LoVo (cell line): ENCODE data around the gene XRCC4.

Experiments used
- DNase-seq: peaks from one replicate; pipeline ENCODE4 v3.0.0-alpha.2; 2016; ENCODE audit warnings: low spot score

Gene XRCC4

DNA sequence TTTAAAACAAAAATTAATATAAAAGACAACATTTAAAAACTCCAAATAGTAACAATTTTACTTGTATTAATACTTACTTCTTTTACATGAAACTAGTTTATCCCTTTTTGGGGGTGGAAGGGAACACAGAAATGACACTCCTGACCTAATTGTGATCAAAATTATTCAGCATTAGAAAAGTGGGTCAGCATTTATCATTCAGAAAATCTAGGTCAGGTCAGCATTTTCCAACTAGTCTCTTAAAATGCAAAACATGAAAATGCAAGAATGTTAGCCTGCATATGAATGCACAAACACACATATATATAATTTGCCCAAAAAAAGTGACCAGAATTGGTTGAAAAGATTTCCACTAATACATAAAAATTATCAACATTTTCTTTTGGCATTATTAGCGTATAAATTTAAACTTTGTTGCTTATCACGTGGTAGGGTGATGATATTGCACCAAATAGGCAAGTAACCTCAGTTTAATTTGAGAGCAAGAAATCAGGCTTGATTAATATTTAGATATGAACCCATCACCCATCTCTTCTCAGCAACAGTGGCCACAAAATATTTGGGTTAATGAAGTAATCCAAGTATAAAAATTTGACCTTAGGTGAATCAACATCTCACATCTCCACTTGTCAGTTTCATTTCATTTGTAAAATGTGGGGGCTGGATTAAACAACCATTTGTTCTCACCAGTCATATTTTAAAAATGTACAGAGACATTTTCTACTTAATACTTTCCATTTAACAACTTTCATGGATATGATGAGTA is 5.9 kb upstream of the XRCC4 start:
- no peak for DNase-seq

DNA sequence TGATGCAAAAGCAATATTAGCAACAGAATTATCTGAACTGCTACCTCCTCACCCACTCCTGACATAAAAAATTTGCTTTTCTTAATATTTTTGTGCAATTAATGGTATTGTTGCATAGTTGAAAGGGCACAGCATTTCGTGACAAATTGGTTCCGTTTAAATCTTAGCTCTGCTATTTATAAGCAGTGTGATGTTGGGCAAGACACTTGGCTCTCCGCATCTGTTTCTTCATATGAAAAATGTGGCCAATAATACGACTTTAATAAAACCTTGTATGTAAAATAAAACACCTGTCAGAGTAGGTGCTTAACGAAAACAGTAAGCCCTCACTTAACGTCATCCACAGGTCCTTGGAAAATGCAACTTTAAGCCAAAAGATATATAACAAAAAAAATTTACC is 4.4 kb upstream of the XRCC4 start:
- DNase-seq: no peak

DNA sequence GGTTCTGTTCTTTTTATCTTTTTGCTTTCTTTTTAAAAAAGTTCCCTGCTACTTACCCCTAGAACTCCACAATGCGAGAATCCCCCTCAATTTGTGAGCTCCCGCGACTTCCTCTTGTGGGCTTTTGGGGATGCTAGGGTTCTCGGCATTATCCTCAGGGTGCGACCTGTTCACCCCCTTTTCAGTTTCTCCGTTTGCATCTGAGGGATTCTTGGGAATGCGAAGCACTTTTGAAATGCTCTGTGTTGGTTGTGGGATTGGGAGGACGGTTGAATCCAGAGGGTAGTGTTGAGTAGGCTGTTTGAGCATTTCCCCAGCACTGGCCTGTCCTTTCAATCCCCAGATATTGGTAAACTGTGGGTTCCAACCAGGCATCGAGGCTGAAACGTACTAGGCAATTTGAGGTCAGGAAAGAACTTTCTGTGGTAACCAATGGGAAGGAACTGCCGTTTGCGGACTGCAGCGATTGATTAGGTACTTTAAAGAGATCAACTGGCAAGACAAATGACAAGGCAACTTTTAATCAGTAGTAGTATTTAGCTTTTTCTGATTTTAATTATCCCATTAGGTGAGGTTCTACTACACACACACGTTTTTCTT is 415 bp downstream of the XRCC4 start:
- DNase-seq: no peak

DNA sequence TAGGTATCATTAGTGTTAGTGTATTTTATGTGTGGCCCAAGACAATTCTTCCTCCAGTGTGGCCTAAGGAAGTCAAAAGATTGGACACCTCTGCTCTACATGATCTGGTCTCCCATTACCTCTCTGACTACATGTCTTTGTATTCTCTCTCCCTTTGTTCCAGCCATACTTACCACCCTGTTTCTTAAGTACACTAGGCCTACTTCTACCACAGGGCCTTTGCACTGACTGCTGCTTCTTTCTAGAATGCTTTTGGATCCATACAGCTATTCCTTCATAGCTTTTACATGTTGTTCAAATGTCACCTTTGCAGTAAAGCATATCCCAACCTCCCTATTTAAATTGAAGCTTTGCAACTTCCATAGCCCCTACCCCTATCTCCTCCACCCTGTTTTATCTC is 5.4 kb downstream of the XRCC4 start:
- no peak for DNase-seq

DNA sequence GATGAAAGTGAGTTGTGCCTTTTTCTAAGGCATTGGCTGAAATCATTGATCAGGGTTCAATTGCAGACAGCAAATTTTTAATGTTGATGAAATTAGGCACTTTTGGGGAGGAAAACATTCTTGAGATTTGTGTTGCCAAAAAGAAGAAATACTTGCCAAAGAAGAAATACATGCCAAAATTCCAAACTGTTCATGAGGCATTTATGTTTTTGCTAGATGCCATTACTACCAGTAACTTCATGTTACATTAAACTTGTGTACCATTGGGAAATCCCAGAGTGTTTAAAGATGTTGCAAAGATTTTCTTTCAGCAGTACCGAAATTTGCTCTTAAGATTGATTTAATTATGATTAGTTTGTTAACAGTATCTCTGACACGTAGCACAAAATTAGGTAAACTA is 7.0 kb downstream of the XRCC4 start:
- DNase-seq: no peak

DNA sequence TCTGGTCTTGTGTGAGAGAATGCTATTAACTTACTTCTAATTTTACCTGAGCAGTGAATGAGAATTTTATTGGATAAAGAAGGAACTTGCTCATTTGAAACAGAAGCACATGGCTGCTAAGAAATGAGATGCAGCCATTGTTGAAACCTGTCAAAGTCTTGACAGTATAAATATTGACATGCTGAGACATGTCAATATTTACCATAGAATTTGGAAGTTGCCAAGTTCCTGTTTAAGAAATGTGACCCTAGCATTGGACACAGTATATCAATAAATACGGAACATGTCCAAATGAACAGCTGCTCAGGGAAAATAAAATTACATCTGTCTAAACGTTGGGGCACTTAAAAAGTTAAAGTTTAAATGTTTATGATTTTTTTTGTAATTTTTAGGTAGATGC is 7.8 kb downstream of the XRCC4 start:
- no peak for DNase-seq

DNA sequence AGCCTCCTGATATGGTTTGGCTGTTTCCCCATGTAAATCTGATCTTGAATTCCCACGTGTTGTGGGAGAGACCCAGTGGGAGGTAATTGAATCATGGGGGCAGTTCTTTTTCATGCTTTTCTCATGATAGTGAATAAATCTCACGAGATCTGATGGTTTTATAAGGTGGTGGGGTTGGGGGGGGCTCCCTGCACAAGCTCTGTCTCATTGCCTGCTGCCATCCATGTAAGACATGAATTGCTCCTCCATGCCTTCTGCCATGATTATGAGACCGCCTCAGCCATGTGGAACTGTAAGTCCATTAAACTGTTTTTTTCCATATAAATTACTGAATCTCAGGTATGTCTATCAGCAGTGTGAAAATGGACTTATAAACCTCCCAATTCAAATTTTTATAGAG is 12.8 kb downstream of the XRCC4 start:
- DNase-seq: no peak

DNA sequence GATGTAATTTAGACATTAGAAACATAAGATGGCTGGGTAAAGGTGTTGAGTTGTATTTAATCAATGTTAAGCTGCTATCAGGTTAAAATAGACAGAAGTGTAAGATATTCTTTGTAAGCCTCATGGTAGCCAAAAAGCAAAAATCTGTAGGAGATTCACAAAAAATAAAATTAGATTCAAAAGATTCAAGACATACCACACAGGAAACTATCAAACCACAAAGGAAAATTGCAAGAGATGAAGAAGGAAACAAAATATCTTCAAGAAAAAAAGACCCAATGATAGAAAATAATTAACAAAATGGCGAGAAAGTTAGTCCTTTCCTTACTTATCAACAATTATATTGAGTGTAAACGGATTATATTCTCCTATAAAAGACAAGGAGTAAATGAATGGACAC is 15.3 kb downstream of the XRCC4 start:
- DNase-seq: no peak

DNA sequence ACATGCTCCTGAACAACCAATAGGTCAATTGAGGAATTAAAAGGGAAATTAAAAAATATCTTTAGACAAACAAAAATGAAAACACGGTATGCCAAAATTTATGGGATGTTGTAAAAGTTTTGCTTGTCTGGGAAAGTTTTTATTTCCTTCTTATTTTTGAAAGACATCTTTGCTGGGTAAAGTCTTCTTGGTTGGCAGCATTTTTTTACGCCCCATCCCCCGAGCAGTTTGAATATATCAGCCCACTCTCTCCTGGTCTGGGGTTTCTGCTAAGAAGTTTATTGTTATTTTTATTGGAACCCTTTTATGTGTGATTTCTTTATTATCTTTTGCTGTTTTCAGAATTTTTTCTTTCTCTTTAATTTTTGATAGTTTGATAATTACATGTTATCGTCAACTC is 16.3 kb downstream of the XRCC4 start:
- DNase-seq: no peak

DNA sequence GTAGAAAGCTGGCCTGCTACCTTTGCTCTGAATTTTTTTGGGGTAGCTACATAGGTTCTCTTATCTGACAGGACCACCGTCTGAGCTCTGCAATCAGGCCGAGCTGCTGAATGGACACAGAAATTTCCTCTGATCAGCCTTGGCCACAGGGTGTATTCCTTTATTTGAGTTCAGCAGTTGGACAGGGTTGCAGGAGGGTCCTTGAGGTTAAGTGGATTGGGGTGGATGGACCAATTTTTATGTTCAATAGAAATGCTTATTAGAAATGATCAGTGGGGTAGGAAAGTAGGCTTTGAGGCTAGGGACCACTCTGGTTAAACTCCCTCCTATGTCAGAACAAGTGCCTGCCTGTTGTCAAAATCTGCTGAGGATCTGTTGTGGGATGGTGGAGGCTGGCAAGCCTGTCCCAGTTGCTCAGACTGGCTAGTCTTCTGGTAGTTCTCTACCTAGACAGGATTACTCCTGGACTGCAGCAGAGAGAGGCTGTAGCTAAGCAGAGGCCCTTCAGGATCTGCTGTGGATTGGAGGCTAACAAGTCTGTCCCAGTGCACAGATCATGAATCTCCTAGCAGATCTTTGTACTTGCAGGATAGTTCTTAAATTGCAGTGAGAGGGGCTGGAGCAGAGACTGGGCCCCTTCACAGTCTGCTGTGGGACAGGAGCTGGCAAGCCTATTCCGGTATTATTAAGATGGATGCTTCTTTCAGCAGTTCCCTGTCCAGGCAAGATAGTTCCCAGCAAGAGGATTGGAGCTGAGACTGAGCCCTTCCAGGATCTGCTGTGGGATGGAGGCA is 18.0 kb downstream of the XRCC4 start:
- no peak for DNase-seq

DNA sequence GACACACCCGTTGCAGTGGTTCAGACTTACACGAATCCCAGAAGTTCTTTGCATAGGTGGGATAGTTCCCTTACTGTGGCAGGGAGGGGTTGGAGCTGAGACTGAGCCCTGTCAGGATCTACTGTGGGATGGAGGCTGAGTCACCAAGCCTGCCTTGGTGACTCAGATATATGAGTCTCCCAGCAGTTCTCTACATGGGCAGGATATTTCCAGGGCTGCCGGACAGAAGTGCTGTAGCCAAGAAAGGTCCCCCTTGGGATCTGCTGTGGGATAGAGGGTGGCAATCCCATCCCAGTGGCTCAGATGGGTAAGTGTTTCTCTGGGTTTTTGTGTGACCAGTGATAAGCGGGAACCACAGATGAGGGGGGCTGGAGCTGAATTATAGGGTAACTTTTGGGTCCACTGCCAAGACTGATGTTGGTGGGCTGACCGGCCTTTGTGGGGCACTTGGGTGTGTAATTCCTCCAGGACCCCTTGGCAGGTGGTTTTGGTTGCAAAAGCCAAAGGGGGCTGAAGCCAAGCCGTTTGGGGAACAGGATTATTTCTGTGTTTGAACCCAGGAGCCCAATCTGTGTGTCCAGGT is 18.7 kb downstream of the XRCC4 start:
- DNase-seq: peak; percentile 60

DNA sequence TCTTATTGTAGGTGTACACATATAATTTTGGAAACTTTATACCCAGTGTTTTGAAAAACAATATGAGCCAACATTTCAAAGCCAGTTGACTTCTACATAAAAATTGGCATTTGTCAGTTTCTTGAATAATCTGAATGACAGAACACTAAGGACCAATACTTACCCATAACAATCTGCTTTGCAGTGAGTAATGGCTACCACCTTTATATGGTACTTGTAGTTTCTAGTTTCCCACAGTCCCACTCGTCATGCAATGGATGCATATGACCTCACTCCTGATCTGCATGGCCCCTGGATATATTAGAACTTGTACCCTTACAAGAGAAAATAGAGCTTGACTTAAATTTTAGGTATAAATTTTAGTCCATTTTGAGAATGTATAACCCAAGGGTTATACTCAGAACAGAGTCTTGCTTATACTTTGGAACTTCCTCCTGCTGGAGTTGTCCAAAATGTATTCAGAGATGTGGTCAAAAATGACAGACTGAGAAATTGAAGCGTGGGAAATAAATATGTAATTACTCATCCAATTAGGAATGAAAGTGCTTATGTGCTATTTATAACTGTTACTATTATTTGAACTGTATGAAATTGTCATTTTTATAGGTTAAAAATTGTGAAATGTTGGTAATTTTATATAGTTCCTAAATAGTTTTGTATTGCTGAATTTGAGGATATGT is 19.5 kb downstream of the XRCC4 start:
- DNase-seq: no peak

DNA sequence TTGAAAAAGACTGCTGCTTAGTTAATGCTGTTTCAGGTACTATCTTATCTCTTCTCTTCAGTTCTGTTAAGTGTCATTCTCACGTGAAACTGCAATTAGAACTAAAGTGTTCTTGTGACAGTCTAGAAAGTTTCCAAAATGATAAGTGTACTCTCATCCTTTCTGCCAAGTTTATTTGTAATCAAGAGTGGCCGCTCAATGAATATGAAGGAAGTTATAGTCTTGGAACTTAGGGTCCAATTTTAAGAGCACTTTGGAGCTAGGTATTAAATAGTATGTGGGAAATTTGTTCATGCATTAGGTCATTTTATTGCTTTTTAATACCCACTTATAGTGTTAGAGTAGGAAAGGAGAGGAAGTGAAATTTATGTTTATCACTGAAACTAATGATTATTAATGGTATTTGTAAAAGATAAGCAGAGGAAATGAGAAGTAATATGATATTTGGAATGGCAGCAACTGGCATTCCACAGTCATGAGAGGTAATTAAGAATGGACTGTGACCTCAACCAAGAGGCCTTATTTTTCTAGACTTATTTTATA is 20.4 kb downstream of the XRCC4 start:
- no peak for DNase-seq

DNA sequence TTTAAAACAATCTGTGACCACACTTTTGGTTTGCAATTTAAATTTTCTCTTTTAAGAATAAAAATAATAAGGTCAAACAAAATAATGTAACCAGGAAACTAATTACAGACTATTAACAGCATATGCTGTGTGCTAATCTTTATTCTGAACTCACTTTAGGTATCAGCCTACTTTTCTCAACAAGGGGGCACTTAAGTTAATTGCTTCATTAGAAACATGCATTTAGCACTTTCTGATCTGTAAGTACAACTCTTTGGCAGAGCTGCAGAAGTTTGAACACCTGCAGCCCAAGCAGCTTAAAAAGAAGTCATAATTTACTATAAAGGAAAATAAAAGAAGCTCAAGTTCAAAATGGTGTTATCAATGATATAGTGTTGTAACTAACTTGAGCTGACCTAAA is 21.7 kb downstream of the XRCC4 start:
- no peak for DNase-seq

DNA sequence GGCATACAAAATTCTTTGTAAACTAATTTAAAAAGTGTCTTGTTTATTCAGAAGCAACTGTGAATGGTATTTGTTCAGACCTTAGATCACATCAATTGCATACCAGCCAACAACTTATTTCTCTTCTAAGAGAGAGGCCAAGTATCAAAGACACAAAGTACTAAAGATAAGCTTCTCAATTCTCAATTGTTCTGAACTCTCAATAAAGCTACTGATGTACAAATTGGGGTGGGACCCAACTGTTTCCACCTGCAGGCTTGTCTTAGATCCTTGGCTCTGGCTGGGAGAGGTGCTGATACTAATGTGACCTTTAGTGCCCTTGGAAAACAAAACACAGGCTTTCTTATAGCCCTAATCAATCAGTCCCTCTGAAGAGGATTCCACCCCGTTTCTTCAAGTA is 22.1 kb downstream of the XRCC4 start:
- no peak for DNase-seq

DNA sequence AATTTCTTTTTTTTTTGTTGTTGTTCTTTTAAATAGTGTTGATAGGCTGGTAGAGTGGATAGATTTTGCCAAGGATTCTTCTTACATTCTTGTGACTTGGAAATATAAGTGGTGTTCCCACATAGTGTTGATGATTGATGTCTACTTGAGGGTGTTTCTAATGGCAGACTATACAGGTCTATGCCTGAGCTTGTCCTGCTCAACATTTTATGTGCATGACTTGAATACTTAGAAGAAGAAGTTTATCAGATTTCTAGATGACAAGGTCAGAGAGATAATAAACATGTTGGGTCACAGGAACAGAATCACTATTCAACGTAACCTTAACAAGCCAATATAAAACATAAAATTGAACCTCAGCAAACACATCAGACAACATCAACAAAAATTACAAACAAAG is 24.2 kb downstream of the XRCC4 start:
- DNase-seq: no peak

DNA sequence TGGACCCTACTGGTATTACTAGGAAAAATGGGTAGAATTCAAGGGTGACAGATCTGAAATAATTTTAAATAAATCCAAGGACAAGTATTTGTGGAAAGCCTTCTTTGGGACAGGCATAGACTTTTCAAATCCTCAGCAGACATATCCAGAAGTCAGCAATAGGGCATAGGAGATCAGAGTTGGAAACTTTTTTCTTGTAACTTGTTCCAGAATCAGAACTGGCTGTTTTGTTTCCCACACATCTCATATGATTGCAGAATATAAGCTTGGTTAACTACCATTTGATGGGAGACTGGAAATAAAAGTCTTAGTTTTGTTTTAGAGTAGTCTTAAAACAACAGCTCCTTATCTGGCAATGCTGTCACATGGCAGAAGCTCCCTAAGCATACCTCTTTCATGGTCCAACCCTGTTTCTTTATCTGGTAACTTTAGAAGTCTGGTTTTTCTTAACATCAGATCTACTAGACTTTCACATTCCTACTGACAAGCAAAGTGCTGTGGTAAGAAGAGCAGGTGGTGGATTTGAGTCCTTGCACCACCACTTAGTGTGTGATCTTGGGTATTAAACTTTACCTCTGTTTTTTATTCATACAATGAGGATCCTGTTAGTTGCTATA is 25.1 kb downstream of the XRCC4 start:
- no peak for DNase-seq

DNA sequence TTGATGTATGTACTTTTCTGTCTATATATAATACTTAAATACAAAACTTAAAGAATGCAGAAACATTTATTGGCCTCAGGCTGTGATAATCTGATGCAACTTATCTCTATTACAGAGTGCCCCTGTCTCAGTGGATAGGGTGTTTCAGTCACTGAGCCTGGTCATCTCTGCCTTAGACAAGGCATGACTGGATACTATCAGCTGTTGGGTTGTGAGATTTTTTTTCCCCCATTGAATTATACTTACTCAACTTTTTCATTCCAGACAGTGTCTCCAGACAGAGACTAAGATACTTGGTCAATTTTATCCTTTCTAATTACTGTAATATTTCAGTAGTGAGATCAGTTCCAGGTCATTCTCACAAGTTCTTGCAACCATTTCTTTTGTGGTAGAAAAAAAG is 26.7 kb downstream of the XRCC4 start:
- DNase-seq: no peak

DNA sequence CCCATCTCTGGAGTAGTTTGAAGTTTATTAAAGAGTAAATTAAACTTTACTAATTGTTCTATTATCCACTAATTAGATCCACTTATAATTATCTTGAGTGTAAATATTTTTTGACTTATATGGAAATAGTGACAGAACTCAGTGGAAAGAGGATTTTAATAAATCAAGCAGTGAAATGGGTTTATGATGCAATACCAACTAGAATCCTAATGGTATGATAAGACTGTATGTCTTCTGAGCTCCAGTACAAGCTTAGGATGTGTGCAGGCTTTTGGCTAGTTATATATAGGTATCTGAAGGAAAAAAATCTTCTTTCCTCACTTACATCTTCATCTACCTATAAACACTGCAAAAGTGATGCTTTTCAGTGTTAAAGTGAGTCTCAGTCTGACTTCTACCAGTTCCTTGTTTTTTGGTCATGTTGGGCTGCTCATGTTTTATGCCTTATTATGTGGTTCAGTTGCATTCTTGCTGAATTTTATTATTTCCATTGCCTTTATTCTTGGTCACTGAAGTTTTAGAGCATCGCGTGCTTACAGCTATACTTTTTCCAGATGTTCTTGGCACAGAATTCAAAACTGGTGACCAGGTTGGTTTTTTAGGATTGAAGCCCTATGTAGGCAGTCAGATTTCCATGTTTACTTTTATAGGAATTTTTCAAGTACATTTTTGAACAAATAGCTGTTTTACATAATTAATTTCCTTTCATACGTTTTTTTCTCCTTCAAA is 30.5 kb downstream of the XRCC4 start:
- no peak for DNase-seq

DNA sequence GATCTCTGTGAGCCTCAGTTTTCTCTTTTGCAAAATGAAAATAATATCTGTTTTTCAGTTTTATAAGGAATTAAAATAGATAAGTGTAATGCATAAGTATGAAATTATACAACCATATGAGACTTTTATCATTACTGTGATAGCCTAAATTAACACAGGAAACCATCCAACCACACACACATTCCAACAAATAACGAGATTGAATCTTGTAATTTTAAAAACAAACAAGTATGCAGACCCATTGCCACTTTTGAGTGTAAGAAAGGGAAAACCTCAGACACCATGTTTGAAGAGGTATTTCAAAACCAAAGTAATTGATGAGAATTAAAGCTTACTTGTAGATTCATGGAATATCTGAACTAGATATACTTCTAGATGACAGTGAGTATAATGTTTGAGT is 32.0 kb downstream of the XRCC4 start:
- DNase-seq: no peak

DNA sequence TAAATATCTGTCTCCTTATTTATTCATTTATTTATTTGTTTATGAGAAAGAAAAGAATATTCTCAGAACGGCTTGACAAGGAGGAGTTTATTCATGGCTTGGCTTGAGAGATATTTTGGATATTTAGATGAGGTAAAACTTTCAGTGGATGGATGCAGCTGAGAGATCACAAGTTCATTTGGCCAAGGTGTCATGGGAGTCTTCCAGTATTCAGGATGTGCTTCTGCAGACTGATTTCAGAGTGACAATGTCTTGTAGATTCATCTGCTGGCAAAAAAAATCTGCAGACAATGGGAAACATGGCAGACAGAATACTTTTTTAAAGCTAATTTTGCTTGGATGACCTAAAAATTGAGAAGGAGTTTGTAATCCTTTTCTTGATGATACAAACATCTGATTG is 38.5 kb downstream of the XRCC4 start:
- DNase-seq: no peak
